Fibroblast of the conjunctiva (primary cell): ENCODE measurements around the gene PKP1.
A peak's percentile ranks its signal among the peaks of the same experiment; 100 is the strongest.

Experiments used
- DNase-seq: peaks from one replicate; pipeline ENCODE4 v3.0.0-alpha.2; 2010; ENCODE audit warnings: low read depth

PKP1 gene

GRCh38 chr1:201281573-201281972 lies 1.7 kb upstream of the PKP1 start:
- DNase-seq: no peak

GRCh38 chr1:201282216-201282615 lies 1.1 kb upstream of the PKP1 start:
- DNase-seq: no peak

GRCh38 chr1:201283836-201284553 lies 689 bp downstream of the PKP1 start:
- no peak for DNase-seq

GRCh38 chr1:201284636-201285035 lies 1.3 kb downstream of the PKP1 start:
- no peak for DNase-seq

GRCh38 chr1:201285846-201286245 lies 2.5 kb downstream of the PKP1 start:
- DNase-seq: no peak

- no peak for DNase-seq
Measured at GRCh38 chr1:201286445-201286844, 3.1 kb downstream of the PKP1 start.

- no peak for DNase-seq
Measured at GRCh38 chr1:201288007-201288406, 4.7 kb downstream of the PKP1 start.

GRCh38 chr1:201288765-201289164 lies 5.5 kb downstream of the PKP1 start:
- no peak for DNase-seq

- no peak for DNase-seq
Measured at GRCh38 chr1:201290551-201290950, 7.2 kb downstream of the PKP1 start.

- no peak for DNase-seq
Measured at GRCh38 chr1:201291916-201292315, 8.6 kb downstream of the PKP1 start.

- no peak for DNase-seq
Measured at GRCh38 chr1:201294876-201295275, 11.6 kb downstream of the PKP1 start.

- DNase-seq: no peak
Measured at GRCh38 chr1:201295346-201295745, 12.0 kb downstream of the PKP1 start.

- DNase-seq: peak; percentile 39
Measured at GRCh38 chr1:201295861-201296260, 12.6 kb downstream of the PKP1 start.

- no peak for DNase-seq
Measured at GRCh38 chr1:201296352-201296751, 13.0 kb downstream of the PKP1 start.

- DNase-seq: no peak
Measured at GRCh38 chr1:201298396-201299381, 15.4 kb downstream of the PKP1 start.

- DNase-seq: no peak
Measured at GRCh38 chr1:201299968-201300367, 16.7 kb downstream of the PKP1 start.

GRCh38 chr1:201300641-201301040 lies 17.3 kb downstream of the PKP1 start:
- DNase-seq: no peak

GRCh38 chr1:201302163-201303152 lies 19.2 kb downstream of the PKP1 start:
- DNase-seq: no peak

GRCh38 chr1:201304126-201304525 lies 20.8 kb downstream of the PKP1 start:
- DNase-seq: no peak

GRCh38 chr1:201305815-201306214 lies 22.5 kb downstream of the PKP1 start:
- no peak for DNase-seq

GRCh38 chr1:201307231-201307630 lies 23.9 kb downstream of the PKP1 start:
- DNase-seq: no peak
